ENCODE data around the gene CLSTN2.

The CLSTN2 gene

GRCh38 chr3:139935016-139935865 is at the start of gene CLSTN2:
Gene CLSTN2, plus strand, starts transcription at chr3:139935185.
- DNase-seq, result no peak

GRCh38 chr3:139887431-139887830 is 47.6 kb upstream of the CLSTN2 start:
- DNase-seq, result no peak

GRCh38 chr3:139888561-139889140 is 46.3 kb upstream of the CLSTN2 start:
- DNase-seq, result no peak

GRCh38 chr3:139893267-139893962 is 41.6 kb upstream of the CLSTN2 start:
- no peak for DNase-seq

GRCh38 chr3:139893963-139894642 is 40.9 kb upstream of the CLSTN2 start:
- DNase-seq, result no peak

- no peak for DNase-seq
Observed at GRCh38 chr3:139894643-139894989, 40.4 kb upstream of the CLSTN2 start.

- DNase-seq, result no peak
Observed at GRCh38 chr3:139897759-139898158, 37.2 kb upstream of the CLSTN2 start.

- no peak for DNase-seq
Observed at GRCh38 chr3:139906418-139906817, 28.6 kb upstream of the CLSTN2 start.

- no peak for DNase-seq
Observed at GRCh38 chr3:139909811-139910210, 25.2 kb upstream of the CLSTN2 start.

GRCh38 chr3:139916271-139916670 is 18.7 kb upstream of the CLSTN2 start:
- DNase-seq, result no peak

- DNase-seq, result no peak
Observed at GRCh38 chr3:139917226-139917785, 17.7 kb upstream of the CLSTN2 start.

GRCh38 chr3:139928708-139929505 is 6.1 kb upstream of the CLSTN2 start:
- no peak for DNase-seq

- DNase-seq, result no peak
Observed at GRCh38 chr3:139930211-139930610, 4.8 kb upstream of the CLSTN2 start.

- no peak for DNase-seq
Observed at GRCh38 chr3:139933766-139934165, 1.2 kb upstream of the CLSTN2 start.

- no peak for DNase-seq
Observed at GRCh38 chr3:139934613-139935015, 371 bp upstream of the CLSTN2 start.

- DNase-seq, result no peak
Observed at GRCh38 chr3:139935866-139936817, 1.2 kb downstream of the CLSTN2 start.

- DNase-seq, result no peak
Observed at GRCh38 chr3:139937674-139938279, 2.8 kb downstream of the CLSTN2 start.

- no peak for DNase-seq
Observed at GRCh38 chr3:139939681-139940190, 4.8 kb downstream of the CLSTN2 start.

- DNase-seq, result no peak
Observed at GRCh38 chr3:139940622-139941021, 5.6 kb downstream of the CLSTN2 start.

GRCh38 chr3:139941580-139941979 is 6.6 kb downstream of the CLSTN2 start:
- no peak for DNase-seq
